Sigmoid colon (tissue), 4 donors: ENCODE measurements around the gene DHRS3.
"Not testable (repeated sequence)": the region's sequence is repeated elsewhere in the genome, so short reads cannot be mapped to it uniquely, and the experiment has no call there.

Experiments
- EP300 ChIP-seq, 4 donors: sonication (generic); formaldehyde crosslinking; IDR thresholded peaks; one replicate each; pipeline ENCODE4 v1.6.1; 2017; ENCODE audit warnings: antibody characterized with exemption in 4 of 4
- POLR2A ChIP-seq, 2 donors: fragments of 450-650 bp; IDR thresholded peaks; one replicate each; pipeline ENCODE4 v1.6.1; 2016; ENCODE audit warnings: antibody characterized with exemption in 2 of 2, mild to moderate bottlenecking in 2 of 2, moderate library complexity in 2 of 2
- POLR2AphosphoS5 ChIP-seq, 4 donors: sonication (generic); formaldehyde crosslinking; IDR thresholded peaks; one replicate each; pipeline ENCODE4 v1.6.1; 2017; ENCODE audit warnings: antibody characterized with exemption in 4 of 4
- TF ChIP-seq, protein P1 (sequence below), 4 experiments: fragments of 450-650 bp in 3 of 4; fragments of 200-600 bp in 1 of 4; IDR thresholded peaks; one replicate each; pipeline ENCODE4 v1.5.1; 2016 to 2019; ENCODE audit warnings: antibody characterized with exemption in 4 of 4, mild to moderate bottlenecking in 3 of 4, moderate library complexity in 2 of 4

DNA sequence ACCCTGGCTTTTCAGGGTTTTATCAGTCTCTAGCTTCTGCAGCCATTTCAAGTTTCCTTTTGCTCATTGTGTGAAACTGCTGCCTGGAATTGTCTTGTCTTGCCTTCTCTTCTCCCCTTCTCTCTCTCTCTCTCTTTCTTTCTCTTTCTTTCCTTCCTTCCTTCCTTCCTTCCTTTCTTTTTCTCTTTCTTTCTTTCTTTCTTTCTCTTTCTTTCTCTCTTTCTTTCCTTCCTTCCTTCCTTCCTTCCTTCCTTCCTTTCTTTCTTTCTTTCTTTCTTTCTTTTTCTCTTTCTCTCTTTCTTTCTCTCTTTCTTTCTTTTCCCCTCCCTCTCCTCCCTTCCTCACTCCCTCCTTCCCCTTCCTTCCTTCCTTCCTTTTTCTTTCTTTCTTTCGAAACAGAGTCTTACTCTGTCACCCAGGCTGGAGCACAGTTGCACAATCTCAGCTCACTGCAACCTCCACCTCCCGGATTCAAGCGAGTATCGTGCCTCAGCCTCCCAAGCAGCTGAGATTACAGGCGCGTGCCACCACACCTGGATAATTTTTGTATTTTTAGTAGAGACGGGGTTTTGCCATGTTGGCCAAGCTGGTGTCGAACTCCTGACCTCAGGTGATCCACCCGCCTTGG, 40.0 kb upstream of the DHRS3 start:
- TF ChIP-seq, protein P1, sequence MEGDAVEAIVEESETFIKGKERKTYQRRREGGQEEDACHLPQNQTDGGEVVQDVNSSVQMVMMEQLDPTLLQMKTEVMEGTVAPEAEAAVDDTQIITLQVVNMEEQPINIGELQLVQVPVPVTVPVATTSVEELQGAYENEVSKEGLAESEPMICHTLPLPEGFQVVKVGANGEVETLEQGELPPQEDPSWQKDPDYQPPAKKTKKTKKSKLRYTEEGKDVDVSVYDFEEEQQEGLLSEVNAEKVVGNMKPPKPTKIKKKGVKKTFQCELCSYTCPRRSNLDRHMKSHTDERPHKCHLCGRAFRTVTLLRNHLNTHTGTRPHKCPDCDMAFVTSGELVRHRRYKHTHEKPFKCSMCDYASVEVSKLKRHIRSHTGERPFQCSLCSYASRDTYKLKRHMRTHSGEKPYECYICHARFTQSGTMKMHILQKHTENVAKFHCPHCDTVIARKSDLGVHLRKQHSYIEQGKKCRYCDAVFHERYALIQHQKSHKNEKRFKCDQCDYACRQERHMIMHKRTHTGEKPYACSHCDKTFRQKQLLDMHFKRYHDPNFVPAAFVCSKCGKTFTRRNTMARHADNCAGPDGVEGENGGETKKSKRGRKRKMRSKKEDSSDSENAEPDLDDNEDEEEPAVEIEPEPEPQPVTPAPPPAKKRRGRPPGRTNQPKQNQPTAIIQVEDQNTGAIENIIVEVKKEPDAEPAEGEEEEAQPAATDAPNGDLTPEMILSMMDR (IDR thresholded peaks at IDR 0.05): not testable (repeated sequence)
- TF ChIP-seq POLR2AphosphoS5, POLR2A, EP300 (IDR thresholded peaks at IDR 0.05): not testable (repeated sequence)
